Activated T-cell treated with anti-CD3 and anti-CD28 coated beads, Interleukin-2, amount 50 U/mL, for 24 hours (primary cell): ENCODE results near the gene CDYL.
A peak's percentile ranks its signal among the peaks of the same experiment; 100 is the strongest.

Experiments used
- DNase-seq: peaks from one replicate; pipeline ENCODE4 v3.0.0-alpha.2; 2020
- H3K27ac Mint-ChIP-seq: 2 replicates; pipeline ENCODE4 v1.8.0; 2020; ENCODE audit warnings: mild to moderate bottlenecking, mixed read lengths
- H3K27me3 Mint-ChIP-seq: 2 replicates; pipeline ENCODE4 v1.8.0; 2020; ENCODE audit warnings: mixed read lengths
- H3K36me3 Mint-ChIP-seq: 2 replicates; pipeline ENCODE4 v1.8.0; 2020; ENCODE audit warnings: low read depth, mixed read lengths
- H3K4me1 Mint-ChIP-seq: 2 replicates; pipeline ENCODE4 v1.8.0; 2020; ENCODE audit warnings: low read depth, mixed read lengths
- H3K4me3 Mint-ChIP-seq: 2 replicates; pipeline ENCODE4 v1.8.0; 2020; ENCODE audit warnings: mild to moderate bottlenecking, moderate library complexity, mixed read lengths
- H3K9me3 Mint-ChIP-seq: 2 replicates; pipeline ENCODE4 v1.8.0; 2020; ENCODE audit warnings: mixed read lengths

The CDYL gene

GRCh38 chr6:4805553-4806336 is 29.5 kb downstream of the CDYL start:
- no peaks in the 10 kb centered on the region for H3K27me3 Mint-ChIP-seq
- peaks cover 3% of the 10 kb centered on the region for H3K9me3 Mint-ChIP-seq
- peaks cover 17% of the 10 kb centered on the region for H3K36me3 Mint-ChIP-seq
- peaks cover 85% of the 10 kb centered on the region for H3K4me1 Mint-ChIP-seq
- no peak overlapping the region for H3K27ac Mint-ChIP-seq
- no peak overlapping the region for H3K4me3 Mint-ChIP-seq
- no peak for DNase-seq

DNA sequence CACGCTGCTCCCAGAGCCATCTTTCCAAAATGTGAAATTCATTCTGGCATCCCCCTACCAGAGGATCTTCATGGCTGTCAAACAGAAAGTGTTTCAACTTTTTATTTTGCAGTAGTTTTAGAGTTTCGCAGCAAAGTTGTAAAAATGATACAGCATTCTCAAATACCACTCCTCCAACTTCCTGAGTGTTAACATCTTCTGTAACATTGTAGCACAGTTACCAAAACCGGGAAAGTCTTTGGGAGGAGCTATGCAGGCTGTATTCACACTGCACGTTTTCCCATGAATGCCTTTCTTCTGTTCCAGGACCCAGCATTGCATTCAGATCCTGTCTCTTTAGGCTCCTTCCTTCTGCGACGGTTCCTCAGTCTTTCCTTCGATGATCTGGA is 30.1 kb downstream of the CDYL start:
- H3K9me3 Mint-ChIP-seq, result peaks cover 2% of the 10 kb centered on the region
- peaks cover 17% of the 10 kb centered on the region for H3K36me3 Mint-ChIP-seq
- H3K4me3 Mint-ChIP-seq, result no peak overlapping the region
- H3K4me1 Mint-ChIP-seq, result peaks cover 85% of the 10 kb centered on the region
- DNase-seq, result no peak
- H3K27ac Mint-ChIP-seq, result no peak overlapping the region
- H3K27me3 Mint-ChIP-seq, result no peaks in the 10 kb centered on the region

GRCh38 chr6:4806791-4807190 is 30.6 kb downstream of the CDYL start:
- peaks cover 17% of the 10 kb centered on the region for H3K36me3 Mint-ChIP-seq
- no peaks in the 10 kb centered on the region for H3K27me3 Mint-ChIP-seq
- peaks cover 2% of the 10 kb centered on the region for H3K9me3 Mint-ChIP-seq
- peaks cover 82% of the 10 kb centered on the region for H3K4me1 Mint-ChIP-seq
- no peak for DNase-seq
- no peak overlapping the region for H3K4me3 Mint-ChIP-seq
- no peak overlapping the region for H3K27ac Mint-ChIP-seq

- Mint-ChIP-seq H3K4me3 (no peak overlapping the region), H3K27me3 (no peaks in the 10 kb centered on the region), H3K27ac (no peak overlapping the region), H3K36me3 (peaks cover 17% of the 10 kb centered on the region), H3K4me1 (peaks cover 80% of the 10 kb centered on the region), H3K9me3 (peaks cover 2% of the 10 kb centered on the region)
- no peak for DNase-seq
Observed at GRCh38 chr6:4808396-4808795, 32.2 kb downstream of the CDYL start.

DNA sequence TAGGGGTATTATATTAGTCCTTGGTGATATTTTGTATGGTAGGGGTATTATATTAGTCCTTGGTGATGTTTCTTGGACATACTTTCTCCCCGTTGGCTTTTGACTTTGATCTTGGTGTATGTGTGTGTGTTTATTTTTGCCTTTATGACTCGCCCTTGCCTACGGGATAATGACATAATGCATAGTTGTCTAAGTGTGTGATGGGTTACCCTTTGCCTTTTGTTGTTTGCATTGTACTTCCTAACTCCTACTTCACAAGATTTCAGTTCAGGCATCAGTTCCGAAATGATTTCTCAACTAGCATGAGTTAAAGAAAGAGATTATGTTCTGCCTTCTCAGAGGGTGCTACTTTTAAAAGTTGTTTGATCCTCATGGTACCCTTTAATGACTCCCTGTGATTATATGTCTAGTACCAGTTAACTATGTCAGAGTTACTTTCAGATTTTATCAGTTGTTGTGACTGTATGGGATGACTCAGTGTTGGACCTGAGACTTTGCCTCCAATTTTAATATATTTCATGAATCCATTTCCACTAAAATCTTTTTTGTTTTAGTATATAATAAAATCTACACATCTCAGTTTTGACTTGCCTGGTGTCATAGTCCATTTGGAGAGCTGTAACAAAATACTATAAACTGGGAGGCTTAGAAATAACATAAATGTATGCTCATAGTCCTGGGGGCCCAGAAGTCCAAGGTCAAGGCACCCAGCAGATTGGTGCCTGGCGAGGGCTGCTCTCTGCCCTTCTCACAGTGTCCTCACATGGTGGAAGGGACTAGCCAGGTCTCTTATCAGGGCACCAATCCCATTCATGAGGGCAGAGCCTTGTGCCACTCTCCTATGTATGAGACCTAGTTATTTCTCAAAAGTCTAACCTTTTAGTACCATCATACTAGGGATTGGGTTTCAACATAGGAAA is 34.1 kb downstream of the CDYL start:
- DNase-seq, result no peak
- no peaks in the 10 kb centered on the region for H3K27me3 Mint-ChIP-seq
- H3K27ac Mint-ChIP-seq, result no peak overlapping the region
- peaks cover 81% of the 10 kb centered on the region for H3K4me1 Mint-ChIP-seq
- no peak overlapping the region for H3K4me3 Mint-ChIP-seq
- H3K36me3 Mint-ChIP-seq, result peaks cover 17% of the 10 kb centered on the region
- H3K9me3 Mint-ChIP-seq, result peaks cover 2% of the 10 kb centered on the region

GRCh38 chr6:4812068-4812467 is 35.9 kb downstream of the CDYL start:
- H3K36me3 Mint-ChIP-seq, result peaks cover 12% of the 10 kb centered on the region
- H3K9me3 Mint-ChIP-seq, result peaks cover 2% of the 10 kb centered on the region
- no peaks in the 10 kb centered on the region for H3K27me3 Mint-ChIP-seq
- no peak for DNase-seq
- no peak overlapping the region for H3K4me3 Mint-ChIP-seq
- H3K4me1 Mint-ChIP-seq, result peaks cover 75% of the 10 kb centered on the region
- H3K27ac Mint-ChIP-seq, result no peak overlapping the region

- Mint-ChIP-seq H3K27ac (no peak overlapping the region), H3K4me3 (no peak overlapping the region)
Observed at GRCh38 chr6:4813055-4813454, 36.9 kb downstream of the CDYL start.

GRCh38 chr6:4814212-4814611 is 38.0 kb downstream of the CDYL start:
- no peak overlapping the region for H3K27ac Mint-ChIP-seq
- H3K36me3 Mint-ChIP-seq, result peaks cover under 1% of the 10 kb centered on the region
- no peak overlapping the region for H3K4me3 Mint-ChIP-seq
- DNase-seq, result no peak
- peaks cover 2% of the 10 kb centered on the region for H3K9me3 Mint-ChIP-seq
- peaks cover 76% of the 10 kb centered on the region for H3K4me1 Mint-ChIP-seq
- no peaks in the 10 kb centered on the region for H3K27me3 Mint-ChIP-seq

More at GRCh38 chr6:4813055-4813454, 36.9 kb downstream of the CDYL start:
- Mint-ChIP-seq H3K9me3 (peaks cover 2% of the 10 kb centered on the region), H3K36me3 (peaks cover 8% of the 10 kb centered on the region), H3K27me3 (no peaks in the 10 kb centered on the region), H3K4me1 (peaks cover 75% of the 10 kb centered on the region)
- no peak for DNase-seq

DNA sequence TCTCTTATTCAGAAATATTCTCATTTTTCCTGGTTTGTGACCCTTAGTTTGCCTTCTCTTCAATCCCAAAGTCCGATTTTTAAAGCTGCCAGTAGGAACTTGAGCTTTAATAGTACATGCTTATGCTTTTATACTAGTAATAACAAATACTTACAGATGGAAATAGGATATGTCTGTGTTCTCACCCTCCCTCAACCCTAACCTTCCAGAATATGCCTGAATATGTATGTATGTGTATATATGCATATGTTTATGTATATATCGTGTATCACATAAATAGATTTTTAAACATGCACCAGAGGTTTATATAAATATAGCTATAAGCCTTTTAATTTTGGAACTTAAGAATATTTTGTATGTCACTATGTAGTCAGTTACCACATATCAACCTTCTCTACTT is 38.8 kb downstream of the CDYL start:
- peaks cover 80% of the 10 kb centered on the region for H3K4me1 Mint-ChIP-seq
- no peak overlapping the region for H3K27ac Mint-ChIP-seq
- H3K27me3 Mint-ChIP-seq, result no peaks in the 10 kb centered on the region
- H3K4me3 Mint-ChIP-seq, result no peak overlapping the region
- no peaks in the 10 kb centered on the region for H3K36me3 Mint-ChIP-seq
- peaks cover 2% of the 10 kb centered on the region for H3K9me3 Mint-ChIP-seq
- no peak for DNase-seq

DNA sequence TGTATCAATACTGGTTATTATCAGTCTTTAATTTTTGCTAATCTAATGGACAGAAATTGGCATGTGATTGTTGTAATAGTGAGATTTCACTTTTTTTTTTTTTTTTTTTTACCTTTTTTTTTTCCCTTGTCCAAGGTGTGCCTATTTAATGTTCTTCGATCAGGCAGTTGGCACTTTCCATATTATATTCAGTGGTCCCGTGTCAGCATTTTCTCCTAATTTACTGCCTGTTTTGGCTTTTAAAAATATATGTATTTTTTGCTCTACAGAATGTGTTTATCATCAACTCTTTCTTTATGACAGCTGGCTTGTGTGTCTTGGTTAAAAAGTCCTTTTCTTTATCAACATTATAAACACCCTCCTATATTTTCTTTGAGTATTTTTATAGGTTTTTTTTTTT is 39.4 kb downstream of the CDYL start:
- no peak overlapping the region for H3K27ac Mint-ChIP-seq
- no peak for DNase-seq
- no peaks in the 10 kb centered on the region for H3K27me3 Mint-ChIP-seq
- H3K4me1 Mint-ChIP-seq, result peaks cover 80% of the 10 kb centered on the region
- H3K9me3 Mint-ChIP-seq, result peaks cover 4% of the 10 kb centered on the region
- H3K36me3 Mint-ChIP-seq, result peaks cover under 1% of the 10 kb centered on the region
- H3K4me3 Mint-ChIP-seq, result no peak overlapping the region

GRCh38 chr6:4816904-4817303 is 40.7 kb downstream of the CDYL start:
- DNase-seq, result no peak
- Mint-ChIP-seq H3K36me3 (peaks cover 8% of the 10 kb centered on the region), H3K9me3 (peaks cover 6% of the 10 kb centered on the region), H3K27me3 (no peaks in the 10 kb centered on the region), H3K4me3 (no peak overlapping the region), H3K4me1 (peaks cover 75% of the 10 kb centered on the region), H3K27ac (no peak overlapping the region)

DNA sequence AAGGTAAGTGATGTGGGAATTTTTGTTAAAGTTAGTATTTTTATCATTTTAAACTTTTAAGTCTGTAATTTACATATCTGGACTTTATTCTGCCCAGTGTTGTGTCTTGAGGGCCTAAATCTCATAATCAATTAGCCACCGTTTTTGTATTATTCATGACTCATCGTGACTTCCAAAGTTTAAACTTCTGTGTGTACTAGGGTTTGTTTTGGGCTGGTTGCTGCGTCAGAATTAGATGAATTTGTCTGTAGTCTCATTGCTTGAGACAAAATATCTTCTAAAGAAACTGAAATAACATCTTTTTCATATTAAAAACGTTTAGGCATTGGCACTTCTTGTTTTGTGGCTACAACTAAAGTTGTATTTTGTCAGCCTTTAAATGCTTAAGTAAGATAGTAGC is 41.3 kb downstream of the CDYL start:
- Mint-ChIP-seq H3K4me1 (peaks cover 72% of the 10 kb centered on the region), H3K36me3 (peaks cover 8% of the 10 kb centered on the region), H3K27me3 (no peaks in the 10 kb centered on the region), H3K9me3 (peaks cover 7% of the 10 kb centered on the region), H3K27ac (no peak overlapping the region), H3K4me3 (no peak overlapping the region)
- no peak for DNase-seq

DNA sequence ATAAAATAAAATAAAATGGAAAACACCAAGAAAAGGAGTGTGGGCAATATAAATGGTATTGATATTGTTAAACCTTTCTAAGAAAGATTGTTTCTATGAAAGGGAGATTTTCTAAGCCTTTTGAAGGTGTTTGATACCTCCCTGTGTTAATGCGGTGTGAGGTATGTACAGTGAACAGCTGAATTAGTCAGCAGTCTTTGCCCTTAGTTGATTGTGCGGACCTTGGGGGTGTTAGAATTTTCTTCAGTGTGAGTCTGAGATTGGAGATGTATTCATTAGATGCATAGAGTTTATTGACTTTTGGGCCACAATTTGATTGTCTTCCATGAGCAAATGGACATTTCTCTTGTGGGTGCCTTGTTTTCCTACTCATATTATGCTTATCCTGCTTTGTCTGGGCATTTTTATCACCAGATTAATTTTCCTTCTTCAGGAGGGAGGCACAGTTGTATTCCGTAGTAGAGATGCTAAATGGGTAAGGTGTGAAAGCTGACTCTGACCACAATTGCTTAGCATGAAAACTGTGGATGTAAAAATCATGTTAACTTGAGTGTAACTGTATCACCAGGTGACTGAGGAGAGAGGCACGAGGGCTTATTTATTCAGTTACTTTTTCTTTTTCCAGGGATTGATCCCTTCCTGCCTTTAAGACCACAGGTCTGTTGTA is 42.2 kb downstream of the CDYL start:
- Mint-ChIP-seq H3K4me3 (no peak overlapping the region), H3K9me3 (peaks cover 11% of the 10 kb centered on the region), H3K4me1 (peaks cover 68% of the 10 kb centered on the region)

GRCh38 chr6:4819706-4820283 is 43.6 kb downstream of the CDYL start:
- H3K4me1 Mint-ChIP-seq, result peaks cover 60% of the 10 kb centered on the region
- H3K36me3 Mint-ChIP-seq, result peaks cover 22% of the 10 kb centered on the region
- peaks cover 14% of the 10 kb centered on the region for H3K9me3 Mint-ChIP-seq
- no peaks in the 10 kb centered on the region for H3K27me3 Mint-ChIP-seq
- no peak overlapping the region for H3K4me3 Mint-ChIP-seq
- peak overlapping the region; percentile 61 for H3K27ac Mint-ChIP-seq
- DNase-seq, result no peak

More for the DNA sequence above, 42.2 kb downstream of the CDYL start:
- Mint-ChIP-seq H3K36me3 (peaks cover 13% of the 10 kb centered on the region), H3K27me3 (no peaks in the 10 kb centered on the region), H3K27ac (no peak overlapping the region)
- no peak for DNase-seq
